Measurements from ENCODE around the gene FAM184A.

GRCh38 chr6:119075200-119075981, 3.1 kb downstream of the FAM184A start:
- TF ChIP-seq CTCF (IDR thresholded peaks at IDR 0.05; ENCODE audit: control extremely low read depth in 1 of 3, insufficient read depth in 1 of 3, low read depth in 1 of 3, low read length in 3 of 3) (no peak), SRF (IDR thresholded peaks at IDR 0.05; ENCODE audit: low read depth, low read length) (no peak), CREB1 (IDR thresholded peaks at IDR 0.05) (no peak), TEAD4 (IDR thresholded peaks at IDR 0.05; ENCODE audit: low read depth, low read length) (no peak), SP2 (IDR thresholded peaks at IDR 0.05; ENCODE audit: low read length) (no peak)
